AG09309 (cell line): ENCODE measurements around the gene SV2A.
"Not testable (repeated sequence)": the region's sequence is repeated elsewhere in the genome, so short reads cannot be mapped to it uniquely, and the experiment has no call there.

Experiments
- DNase-seq: peaks from one replicate; pipeline ENCODE4 v3.0.0-alpha.2; 2010; ENCODE audit warnings: low read depth
- H3K4me3 ChIP-seq: 2 replicates; pipeline ENCODE4 v1.5.1; 2011; ENCODE audit warnings: mild to moderate bottlenecking, low read depth, low read length, moderate library complexity; ENCODE audit not compliant: control insufficient read depth
- TF ChIP-seq, protein P1 (sequence below): IDR thresholded peaks from 2 replicates; pipeline ENCODE4 v1.5.1; 2011; ENCODE audit warnings: mild to moderate bottlenecking, low read depth, low read length, inconsistent platforms; ENCODE audit not compliant: insufficient read depth, control insufficient read depth; ENCODE audit errors: missing control alignments

The SV2A gene

DNA sequence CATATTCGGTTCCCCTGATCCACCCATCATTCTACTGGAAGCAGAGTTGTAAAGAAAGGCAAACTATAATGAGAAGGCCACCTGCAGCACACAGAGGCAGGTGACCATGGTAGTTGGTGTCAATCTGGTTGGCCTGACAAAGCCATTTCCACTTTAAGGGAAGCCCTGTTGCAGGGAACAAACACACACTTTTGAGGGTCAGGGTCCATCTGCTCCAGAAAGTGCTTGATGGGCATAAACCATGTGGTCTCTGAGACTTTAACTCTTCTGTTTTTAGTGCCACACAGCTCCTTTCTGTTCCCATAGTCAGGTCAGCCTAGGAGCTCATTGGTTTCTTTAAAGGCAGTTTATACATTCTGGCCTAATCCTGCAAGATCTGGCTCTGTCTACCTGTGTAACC lies 35.8 kb downstream of the SV2A start:
- TF ChIP-seq, protein P1, sequence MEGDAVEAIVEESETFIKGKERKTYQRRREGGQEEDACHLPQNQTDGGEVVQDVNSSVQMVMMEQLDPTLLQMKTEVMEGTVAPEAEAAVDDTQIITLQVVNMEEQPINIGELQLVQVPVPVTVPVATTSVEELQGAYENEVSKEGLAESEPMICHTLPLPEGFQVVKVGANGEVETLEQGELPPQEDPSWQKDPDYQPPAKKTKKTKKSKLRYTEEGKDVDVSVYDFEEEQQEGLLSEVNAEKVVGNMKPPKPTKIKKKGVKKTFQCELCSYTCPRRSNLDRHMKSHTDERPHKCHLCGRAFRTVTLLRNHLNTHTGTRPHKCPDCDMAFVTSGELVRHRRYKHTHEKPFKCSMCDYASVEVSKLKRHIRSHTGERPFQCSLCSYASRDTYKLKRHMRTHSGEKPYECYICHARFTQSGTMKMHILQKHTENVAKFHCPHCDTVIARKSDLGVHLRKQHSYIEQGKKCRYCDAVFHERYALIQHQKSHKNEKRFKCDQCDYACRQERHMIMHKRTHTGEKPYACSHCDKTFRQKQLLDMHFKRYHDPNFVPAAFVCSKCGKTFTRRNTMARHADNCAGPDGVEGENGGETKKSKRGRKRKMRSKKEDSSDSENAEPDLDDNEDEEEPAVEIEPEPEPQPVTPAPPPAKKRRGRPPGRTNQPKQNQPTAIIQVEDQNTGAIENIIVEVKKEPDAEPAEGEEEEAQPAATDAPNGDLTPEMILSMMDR: no peak
- no peak overlapping the region for H3K4me3 ChIP-seq
- DNase-seq: no peak

DNA sequence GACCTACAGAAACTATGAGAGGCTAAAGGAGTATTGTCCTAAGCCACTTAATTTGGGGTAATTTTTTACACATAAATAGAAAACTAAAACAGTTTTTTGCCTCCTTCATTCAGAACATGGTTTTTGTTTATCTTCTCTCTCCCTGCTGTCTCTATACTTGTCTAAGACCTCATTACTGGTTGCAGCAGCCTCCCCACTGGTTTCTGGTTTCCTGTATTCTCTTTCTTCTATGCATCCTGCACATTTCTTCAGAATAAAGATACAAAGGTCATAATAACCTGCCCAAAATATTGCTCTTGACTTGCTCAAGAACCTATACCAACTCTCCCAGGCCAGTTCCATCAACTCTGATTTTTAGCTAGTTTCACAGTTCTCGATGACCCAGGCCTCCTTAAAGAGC lies 38.1 kb downstream of the SV2A start:
- TF ChIP-seq, protein P1: no peak
- DNase-seq: no peak
- no peak overlapping the region for H3K4me3 ChIP-seq

DNA sequence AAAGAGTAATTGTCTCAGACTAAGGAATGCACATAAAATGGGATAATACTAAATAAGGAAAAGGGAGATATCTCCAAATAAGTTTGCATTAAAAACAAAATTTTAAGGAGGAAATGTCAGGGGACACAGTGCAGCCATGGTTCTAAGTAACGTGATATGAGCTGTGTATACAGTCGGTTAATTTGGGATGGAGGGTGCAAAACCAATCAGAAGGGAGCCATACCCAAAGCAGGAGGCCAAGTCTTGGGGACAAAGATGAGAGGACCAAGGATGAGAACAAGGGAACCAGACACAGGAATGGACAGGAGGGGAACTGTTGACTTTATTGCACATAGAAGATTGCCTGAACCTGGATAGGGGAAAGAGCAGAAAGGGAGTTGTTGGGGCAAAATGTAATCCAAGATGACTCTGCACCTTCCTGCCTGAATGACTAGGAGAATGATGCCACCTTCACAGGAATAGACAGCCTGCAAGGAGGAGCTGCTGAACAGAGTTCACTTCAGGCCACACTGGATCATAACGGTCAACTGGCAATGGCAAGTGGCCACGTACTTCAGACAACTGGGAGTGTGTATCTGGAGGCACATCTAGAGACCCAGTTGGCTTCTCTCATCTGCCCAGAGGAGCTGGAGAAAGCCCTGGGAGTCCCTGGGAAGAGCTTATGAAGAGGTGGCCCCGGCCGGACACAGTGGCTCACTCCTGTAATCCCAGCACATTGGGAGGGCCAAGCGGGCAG lies 40.3 kb downstream of the SV2A start:
- H3K4me3 ChIP-seq: no peak overlapping the region
- no peak for DNase-seq
- TF ChIP-seq, protein P1: no peak

DNA sequence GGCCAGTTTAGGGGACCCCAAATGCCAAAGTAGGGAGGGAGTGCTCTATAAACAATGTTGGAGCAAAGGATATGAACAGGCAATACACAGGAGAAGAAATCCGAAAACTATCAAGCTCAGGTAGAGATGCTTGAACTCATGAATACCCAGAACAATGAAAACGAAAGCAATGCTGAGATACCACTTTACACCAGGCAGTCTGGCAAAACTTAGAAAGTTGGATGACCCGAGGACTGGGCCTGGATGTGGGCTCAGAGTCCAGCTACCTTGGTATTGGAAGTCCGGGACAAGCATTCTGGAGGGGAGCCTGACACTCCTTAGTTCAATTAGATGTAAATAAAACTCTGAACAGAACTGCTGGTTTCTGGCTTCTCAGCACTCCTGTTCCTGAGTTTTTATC lies 44.6 kb downstream of the SV2A start:
- not testable (repeated sequence) for H3K4me3 ChIP-seq, DNase-seq

DNA sequence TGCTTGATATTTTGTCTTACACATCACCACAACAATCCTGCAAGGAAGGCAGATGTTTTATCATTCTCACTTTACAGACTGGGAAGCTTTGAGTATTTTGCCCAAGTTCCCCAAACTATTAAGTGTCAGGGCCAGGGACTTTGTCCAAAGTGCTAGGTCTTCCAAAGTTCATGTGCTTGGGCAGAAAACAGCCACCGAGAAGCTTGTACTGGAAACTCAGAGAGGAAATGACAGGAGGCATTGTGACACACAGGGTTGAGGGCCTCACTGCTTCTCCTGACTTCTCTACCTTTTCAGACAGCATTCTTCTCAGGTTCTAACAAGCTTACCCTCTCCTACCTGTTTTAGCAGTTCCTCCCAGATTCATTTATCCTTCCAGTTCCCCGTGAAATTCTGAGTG lies 50.8 kb downstream of the SV2A start:
- DNase-seq, H3K4me3 ChIP-seq: not testable (repeated sequence)

DNA sequence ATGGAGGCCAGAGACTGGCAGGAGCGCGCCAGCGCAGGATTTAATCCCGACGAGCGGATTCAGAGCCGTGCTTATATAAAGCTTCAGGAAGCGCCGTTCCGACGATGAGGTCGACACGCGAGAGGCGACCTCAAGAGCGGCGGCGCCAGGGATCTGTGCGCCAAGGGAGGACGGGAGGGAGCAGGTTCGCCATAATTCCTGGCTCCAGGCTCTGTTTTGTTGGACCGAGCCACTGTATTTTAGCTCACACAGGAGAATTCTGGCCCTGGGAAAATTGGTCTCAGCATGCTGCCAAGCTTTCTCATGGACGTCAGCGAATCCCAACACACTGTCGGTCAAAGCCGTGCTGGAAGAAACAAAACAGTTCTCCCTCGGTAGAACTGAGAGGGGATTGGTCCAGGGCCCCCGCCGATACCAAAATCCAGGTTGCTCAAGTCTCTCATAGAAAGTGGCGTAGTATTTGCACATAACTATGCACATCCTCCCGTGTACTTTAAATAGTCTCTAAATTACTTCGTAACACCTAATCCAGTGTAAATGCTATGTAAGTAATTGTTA lies 56.1 kb downstream of the SV2A start:
- H3K4me3 ChIP-seq, DNase-seq: not testable (repeated sequence)

DNA sequence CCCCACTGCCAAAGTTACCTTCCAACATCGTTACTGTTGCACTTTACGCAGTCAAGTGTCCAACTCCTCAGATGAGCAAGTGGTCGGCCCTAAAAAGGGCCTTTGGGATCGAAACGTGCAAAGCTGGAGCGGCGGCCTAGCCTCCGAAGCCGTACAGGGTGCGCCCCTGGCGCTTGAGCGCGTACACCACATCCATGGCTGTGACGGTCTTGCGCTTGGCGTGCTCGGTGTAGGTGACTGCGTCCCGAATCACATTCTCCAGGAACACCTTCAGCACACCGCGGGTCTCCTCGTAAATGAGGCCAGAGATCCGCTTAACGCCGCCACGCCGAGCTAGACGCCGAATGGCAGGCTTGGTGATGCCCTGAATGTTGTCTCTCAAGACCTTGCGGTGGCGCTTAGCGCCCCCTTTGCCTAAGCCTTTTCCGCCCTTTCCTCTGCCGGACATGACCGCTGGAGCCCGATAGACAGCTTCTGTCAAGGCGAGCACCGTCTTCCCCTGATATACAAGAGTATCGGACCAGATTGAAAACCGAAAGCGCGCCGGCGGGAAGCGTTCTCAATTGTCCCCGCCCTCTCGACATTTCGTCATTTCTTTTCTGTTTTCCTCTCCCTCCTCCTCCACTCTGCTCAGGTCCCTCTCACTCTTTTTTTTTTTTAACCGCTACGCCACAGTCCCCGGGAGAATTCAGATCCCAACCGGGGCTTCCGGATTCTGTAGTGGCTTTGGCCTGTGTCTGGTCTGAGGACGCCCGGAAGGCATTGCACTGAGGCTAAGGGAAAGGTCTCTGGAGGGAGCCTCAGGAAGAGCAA lies 56.8 kb downstream of the SV2A start:
- DNase-seq, H3K4me3 ChIP-seq: not testable (repeated sequence)

DNA sequence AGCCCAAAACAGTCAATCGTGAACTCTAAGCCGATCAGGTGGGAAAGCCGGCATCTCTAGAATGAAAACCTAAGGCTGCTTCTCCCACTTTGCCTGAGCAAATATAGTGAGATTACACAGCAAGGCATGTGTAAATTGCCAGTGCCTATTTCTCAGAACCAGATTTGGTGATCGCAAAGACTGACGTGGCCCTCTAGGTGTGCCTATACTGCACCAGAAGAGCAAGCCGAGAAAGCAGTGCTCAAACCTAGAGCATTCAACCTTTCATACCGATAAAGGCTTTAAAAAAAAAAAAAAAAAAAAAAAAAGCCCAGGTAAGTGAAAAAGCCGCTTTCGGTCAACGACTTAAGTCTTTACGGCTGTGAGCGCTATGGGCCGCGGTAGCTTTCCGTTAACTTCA lies 57.4 kb downstream of the SV2A start:
- not testable (repeated sequence) for DNase-seq, H3K4me3 ChIP-seq
